ENCODE results near the gene GTPBP10.

The GTPBP10 gene

DNA sequence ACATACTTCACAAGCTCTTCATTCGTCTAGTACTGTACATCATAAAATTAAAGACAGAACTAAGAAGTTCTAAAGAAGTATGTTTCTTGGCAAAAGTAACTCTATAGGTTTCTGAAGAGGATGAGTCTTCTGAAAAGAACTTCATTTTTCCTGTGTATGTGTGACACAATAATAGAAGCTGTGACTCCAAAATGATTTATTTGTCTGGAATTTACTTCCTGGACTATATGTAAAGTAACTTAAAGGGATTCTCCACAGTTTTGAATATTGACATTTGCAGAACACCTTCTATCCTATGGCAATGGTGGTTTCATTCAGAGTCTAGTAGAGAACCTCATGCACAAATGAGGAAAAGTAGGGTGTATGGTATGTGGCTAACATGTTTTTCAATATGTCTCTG, 36.9 kb downstream of the GTPBP10 start:
- no peak for DNase-seq (ENCODE audit: low read depth in 2 of 2)

DNA sequence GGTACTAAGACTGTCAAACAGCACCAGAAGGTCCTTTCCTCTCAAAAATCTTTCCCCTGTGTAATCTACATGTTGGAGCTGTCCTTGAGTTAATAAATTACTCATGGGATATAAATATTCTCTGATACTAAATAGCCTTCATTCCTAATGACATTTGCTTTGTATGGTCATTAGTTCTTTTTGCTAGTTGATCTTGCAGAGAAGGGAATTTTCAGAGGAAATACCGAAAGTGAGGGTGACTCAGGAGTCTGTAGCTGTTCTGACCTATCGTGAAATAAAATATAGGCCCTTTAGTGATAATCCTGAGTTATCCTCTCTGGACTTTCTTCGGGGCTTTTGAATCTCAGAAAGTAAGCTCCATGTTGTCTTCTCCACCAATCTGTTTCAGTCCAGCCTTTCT, 37.3 kb downstream of the GTPBP10 start:
- no peak for DNase-seq (ENCODE audit: low read depth in 2 of 2)

DNA sequence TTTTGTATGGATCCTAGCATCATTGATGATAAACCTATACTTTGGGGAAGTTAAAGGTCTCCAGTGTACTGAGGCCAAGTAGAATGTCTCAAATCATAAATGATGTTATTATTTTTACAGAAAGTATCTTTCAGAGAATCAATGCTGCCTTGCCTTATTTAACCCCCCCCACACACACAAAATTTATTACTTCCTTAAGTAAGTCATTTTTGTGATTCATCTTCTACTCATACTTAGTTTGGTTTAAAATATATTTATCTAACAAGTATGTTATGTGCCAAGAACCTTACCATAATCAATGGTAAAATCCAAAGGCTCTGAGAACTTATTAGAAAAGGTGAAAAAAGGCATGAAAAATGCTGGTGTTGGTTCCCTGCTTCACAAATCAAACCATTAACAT, 37.9 kb downstream of the GTPBP10 start:
- DNase-seq (ENCODE audit: low read depth in 2 of 2): no peak

DNA sequence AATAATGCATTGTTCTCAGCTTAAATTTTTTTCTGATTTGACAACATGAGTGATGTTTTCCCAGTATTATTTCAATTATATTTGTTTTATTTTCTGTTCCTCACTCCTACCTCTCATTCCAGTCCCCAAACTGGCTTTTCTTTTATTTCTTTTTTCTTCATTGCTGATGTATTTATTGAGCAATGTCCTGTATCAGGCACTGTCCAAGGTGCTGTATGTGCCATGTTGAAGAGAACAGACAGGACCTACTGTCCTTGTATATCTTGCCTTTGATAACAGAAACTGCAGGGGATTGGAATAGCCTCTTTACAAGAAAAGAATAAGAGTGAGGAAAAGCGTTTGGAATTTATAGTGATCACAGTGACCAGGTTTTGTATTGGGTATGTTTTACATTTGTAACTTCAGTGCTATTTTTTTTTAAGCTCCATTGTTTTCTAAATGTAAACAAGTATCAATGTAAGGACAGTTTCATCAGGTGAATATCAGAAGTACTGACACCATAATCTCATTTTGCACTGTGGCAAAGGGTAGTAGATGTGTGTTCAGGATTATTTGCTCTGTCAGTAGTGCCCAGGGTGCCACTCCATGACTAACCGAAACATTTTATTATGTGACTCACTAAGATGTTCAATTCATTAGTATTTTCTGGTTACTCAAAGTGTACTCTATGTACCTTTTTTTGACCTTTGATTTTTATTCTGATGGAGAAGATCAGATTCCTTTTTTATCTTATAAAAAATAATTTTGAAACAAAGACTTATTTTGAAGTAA, 41.1 kb downstream of the GTPBP10 start:
- no peak for DNase-seq (ENCODE audit: low read depth in 2 of 2)

DNA sequence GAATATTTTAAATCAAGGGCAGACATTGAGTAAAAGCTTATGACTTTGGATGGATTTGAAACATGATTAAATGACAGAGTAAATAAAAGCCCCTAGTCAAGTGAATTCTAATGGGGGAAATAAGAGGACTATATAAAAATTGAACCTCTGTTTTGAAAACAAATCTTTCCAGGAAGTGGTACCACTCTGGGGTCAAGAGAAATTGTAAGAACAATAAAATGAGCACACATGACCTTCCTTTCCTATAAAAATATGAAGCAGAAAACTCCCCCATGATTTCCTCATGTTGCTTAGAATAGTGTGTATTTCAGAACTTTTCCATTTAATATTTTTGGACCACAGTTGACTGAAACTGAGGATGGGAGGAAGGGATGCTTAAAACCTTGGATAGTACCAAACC, 44.4 kb downstream of the GTPBP10 start:
- DNase-seq (ENCODE audit: low read depth in 2 of 2): no peak

DNA sequence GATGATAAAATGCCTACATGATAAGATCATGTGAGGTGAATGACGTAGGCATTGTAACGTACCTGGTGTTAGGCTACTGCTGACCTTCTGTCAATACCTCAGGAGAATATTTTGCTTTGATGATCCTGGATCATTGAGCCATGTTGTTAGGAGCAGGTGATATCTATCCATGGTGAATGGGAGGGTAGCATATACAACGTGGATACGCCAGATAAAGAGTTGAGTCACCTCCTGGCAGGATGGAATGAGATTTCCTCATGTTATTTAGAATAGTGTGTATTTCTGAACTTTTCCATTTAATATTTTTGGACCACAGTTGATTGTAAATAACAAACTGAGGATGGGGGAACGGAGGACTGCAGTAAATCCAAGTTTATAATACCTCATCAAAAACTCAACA, 45.0 kb downstream of the GTPBP10 start:
- no peak for DNase-seq (ENCODE audit: low read depth in 2 of 2)

DNA sequence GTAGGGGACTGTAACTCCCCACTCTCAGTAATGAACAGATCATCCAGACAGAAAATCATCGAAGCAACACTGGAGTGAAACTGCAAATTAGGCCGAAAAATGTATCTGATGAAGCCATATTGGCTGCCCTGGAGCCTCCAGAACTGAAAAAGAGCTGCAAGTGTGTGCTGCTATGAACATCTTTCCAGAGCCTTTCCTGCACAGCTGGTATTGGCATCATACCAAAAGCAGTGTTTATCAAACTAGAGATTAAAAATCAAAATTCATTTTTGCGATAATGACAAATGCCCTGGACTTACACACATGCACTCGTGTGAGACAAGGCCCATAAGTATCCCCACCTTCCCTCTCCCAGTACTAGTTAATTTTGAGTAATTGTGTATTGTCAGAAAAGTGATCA, 49.9 kb downstream of the GTPBP10 start:
- no peak for DNase-seq (ENCODE audit: low read depth in 2 of 2)

DNA sequence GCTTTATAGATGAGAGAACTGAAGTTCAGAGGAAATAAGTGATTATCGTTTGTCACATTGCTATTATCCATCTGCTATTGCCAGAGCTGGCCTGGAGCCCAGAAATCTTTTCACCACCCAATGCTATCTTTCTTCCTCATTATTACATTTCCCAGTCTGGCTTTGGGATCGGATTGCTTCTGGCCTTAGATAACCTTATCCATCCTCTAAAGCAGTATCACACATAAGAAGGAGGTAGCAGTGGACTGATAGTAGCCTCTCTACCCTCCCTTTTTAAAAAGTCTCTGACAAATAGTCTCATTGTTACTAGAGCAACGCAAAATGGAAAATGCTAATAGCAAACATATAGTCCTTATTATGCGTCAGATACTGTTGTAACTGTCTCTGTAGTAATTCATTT, 55.5 kb downstream of the GTPBP10 start:
- DNase-seq (ENCODE audit: low read depth in 2 of 2): no peak

DNA sequence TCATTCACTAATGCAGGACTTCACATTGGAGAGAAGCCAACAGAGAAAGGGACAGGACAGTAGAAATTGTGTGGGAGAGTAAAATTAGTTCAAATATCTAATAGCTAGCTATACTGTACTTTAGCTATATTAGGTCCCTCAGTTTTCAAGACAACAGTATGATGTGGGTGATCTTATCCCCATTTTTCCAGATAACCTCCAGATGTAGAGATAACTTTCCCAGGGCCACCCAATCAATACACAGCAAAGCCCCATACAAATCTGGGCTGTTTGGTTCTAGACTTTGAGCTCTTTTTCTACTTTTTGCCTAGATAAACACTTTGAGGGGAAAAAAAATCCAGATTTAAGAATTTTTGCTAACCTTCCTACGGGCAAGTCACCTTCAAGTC, 56.3 kb downstream of the GTPBP10 start:
- no peak for DNase-seq (ENCODE audit: low read depth in 2 of 2)

DNA sequence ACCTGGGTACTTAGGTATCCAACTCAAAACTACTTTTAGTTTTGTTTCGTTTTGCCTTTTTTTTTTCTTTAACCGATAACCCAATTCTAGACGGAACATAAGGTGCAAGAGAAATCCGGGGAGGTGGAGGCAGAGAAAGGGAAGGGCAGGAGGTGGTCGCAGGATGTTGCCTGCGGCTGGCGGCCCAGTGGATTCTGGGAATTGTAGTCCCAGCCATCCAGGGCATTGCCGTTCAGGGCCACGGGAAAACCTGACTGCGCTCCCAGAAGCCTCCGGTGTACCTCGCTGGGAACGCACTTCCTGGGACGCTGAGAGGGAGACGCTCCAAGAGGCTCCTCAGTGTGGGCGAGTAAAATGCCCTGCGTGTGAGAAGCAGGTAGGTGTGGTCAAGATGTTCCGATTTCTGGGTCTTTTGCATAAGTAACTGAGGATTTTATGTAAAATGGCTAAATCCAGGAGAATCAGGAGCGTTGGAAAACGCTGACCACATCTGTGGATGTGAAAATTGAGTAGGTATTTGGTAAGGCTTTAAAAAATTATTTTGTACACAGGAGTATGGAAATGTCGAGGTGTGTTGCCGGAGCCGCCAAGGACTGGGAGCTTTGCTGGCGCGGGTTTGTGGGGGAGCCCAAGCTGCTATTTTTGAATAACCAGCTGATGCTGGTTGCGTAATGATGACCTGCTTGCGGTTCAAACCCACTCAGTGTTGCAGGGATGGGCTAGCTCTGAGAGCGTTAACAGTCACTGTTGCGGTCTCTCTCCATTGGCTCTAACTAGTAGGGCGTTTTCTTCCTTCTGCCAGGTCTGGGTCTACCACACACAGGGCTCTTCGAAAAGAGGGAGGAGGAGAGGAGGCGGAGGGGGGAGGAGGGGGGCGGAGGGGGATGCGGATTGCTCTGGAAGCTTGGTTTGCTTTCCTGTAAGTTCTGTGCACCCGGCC, 56.9 kb downstream of the GTPBP10 start, which contains the start of gene CLDN12:
CLDN12 (plus strand) TSS at position 288 of the 940 bp plus-strand sequence. CDS start 9,216 bp downstream, outside the sequence.
- peak; percentile 62 to 64 for DNase-seq (ENCODE audit: low read depth in 2 of 2)

DNA sequence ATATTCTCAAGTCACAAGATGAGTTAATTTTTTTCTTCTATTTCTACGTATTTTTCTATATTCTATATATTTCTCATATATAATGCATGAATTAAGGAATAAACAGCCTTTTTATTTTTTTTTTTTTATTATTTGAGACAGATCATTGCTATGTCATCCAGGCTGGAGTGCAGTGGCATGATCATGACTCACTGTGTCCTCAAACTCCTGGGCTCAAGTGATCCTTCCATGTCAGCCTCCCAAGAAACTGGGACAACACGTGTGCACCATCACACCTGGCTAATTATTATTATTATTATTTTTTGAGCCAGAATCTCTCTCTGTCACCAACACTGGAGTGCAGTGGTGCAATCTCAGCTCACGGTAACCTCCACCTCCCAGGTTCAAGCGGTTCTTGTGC, 58.3 kb downstream of the GTPBP10 start:
- DNase-seq (ENCODE audit: low read depth in 2 of 2): no peak

DNA sequence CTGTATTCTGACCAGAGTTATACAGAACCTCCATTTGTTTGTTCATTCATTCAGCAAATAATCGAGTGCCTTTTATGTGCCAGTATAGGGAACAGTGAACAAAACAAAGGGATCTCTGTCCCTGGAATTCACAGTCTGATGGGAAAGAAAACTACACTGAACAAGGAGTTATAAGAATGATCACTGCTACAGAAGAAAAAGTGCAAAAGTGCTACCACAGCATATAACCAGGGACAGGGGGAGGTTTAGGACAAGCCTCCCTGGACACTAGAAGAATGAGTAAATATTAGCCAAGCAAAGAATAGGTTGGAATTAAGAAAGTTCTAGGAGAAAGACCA, 60.9 kb downstream of the GTPBP10 start:
- DNase-seq (ENCODE audit: low read depth in 2 of 2): no peak

DNA sequence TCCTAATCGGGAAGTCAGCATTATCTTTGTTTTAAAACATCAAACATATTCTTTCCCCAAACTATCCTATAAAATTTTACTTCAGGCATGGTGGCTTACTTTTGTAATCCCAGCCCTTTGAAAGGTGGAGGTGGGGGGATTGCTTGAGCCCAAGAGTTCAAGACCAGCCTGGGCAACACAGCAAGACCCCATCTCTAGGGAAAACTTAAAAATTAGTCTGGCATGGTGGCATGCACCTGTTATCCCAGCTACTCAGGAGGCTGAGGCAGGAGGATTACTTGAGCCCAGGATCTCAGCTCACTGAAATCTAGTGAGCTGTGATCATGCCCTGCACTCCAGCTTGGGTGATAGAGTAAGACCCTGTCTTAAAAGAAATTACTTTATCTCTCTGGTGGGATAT, 61.6 kb downstream of the GTPBP10 start:
- DNase-seq (ENCODE audit: low read depth in 2 of 2): no peak

DNA sequence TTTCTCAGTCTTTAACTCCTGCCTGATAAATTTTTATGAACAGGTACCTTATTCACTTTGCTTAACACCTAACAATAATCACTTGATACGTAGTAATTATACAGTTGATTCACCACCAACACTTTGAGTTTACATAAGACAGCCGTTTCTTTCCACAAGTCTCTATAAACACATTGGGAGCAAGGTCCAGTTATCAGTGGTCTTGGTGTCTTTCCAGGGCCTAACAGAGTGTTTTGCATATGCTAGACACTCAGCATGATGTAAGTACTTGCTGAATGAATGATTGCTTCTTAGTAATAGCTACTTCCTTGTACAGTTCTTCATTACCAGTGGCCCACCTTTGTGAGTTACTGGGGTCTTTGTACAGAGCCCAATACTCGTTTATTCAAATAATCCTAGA, 63.2 kb downstream of the GTPBP10 start:
- no peak for DNase-seq (ENCODE audit: low read depth in 2 of 2)

DNA sequence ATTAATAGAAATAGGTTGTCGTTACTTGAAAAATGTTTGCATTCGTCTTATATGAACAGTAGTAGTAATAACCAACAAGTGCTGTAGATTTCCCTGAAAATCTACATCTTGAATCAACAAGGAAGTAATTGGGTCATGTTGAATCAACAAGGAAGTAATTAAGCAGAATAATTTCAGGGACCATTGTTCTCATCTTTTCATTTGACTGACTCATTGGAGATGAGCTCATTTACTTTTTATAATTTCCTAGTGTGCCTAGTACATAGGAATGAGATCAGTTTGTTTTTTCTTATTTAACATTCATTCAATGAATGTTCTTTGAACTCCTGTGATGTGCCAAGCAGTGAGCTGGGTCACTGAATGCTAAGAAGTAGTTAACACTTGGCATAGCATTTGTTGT, 65.0 kb downstream of the GTPBP10 start:
- no peak for DNase-seq (ENCODE audit: low read depth in 2 of 2)

DNA sequence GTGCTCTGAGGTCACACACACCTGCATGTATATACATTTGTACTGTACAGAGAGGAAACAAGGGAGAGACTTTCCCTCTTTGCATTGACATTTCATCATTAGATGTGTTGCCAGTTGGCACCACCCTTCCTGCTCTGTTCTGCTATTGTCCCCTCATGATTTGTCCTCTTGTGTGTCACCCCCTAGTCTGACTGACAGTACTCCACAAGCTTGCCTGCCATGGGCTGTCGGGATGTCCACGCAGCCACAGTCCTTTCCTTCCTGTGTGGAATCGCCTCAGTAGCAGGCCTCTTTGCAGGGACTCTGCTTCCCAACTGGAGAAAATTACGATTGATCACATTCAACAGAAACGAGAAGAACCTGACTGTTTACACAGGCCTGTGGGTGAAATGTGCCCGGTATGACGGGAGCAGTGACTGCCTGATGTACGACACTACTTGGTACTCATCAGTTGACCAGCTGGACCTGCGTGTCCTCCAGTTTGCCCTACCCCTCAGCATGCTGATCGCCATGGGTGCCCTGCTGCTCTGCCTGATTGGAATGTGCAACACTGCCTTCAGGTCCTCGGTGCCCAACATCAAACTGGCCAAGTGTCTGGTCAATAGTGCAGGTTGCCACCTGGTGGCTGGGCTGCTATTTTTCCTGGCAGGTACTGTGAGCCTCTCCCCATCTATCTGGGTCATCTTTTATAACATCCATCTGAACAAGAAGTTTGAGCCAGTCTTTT, 66.1 kb downstream of the GTPBP10 start:
- no peak for DNase-seq (ENCODE audit: low read depth in 2 of 2)

DNA sequence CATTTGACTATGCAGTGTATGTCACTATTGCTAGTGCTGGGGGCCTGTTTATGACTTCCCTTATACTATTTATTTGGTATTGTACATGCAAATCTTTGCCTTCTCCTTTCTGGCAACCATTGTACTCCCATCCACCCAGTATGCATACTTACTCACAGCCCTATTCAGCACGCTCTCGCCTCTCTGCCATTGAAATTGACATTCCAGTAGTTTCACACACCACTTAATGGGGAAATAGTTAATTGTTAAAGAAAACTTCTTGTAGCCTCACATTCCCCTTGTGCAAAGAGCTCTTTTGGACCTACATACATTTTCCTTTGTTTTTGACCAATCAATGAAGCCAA, 66.6 kb downstream of the GTPBP10 start:
- DNase-seq (ENCODE audit: low read depth in 2 of 2): no peak

DNA sequence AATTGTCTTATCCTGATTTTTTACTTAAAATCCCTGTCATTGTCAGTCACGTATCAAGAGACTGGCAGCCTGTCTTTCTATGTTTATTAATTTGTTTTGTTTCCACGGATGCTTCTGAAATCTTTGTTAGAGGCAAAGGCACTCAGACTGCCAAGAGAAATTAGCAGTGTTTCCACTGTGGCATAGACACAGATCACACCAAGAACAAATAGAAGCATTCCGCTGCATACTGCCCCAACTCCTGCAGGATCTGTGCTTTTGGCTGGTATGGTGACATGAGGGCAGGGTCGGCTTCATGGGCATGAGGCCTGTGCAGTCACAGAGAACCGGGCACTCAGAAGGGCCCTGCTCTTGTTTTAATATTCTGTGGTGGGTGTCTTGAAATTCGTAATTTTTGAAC, 75.1 kb downstream of the GTPBP10 start:
- DNase-seq (ENCODE audit: low read depth in 2 of 2): no peak

DNA sequence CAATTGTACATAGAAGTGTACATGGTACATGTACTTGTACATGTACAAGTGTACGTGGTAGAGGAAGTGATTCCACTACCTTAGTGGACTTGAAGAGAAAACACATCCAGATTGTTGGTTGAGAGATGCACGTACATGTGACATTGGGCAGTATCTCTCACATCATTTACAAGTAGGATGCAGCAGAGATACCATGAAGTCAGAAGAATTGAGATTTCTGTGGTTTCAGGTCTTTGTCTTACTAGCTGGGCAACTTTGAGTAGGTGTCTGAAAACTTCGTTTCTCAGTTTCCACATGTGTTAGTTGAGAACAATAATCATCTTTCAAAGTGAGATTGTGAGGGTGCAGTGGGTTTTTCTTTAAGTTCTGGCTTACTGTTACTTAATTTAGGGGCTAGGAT, 78.2 kb downstream of the GTPBP10 start:
- DNase-seq (ENCODE audit: low read depth in 2 of 2): no peak

DNA sequence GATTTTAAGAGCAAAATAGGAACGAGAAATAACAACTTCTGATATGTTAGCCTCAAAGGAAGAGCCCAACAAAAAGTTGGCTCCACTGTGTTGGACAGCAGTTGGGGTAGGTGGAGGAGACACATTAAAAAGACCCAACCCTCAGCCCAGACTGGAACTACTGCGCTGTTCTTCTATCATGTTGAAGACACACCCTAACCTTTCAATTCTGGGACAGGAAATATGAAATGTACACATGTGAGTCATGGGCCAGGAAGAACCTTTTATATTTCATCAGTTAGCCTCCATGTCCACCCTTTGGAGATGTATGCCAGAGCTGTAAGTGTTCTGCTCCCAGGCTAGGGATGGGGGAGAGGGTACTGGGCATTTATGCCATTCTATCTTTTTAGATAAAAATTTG, 78.9 kb downstream of the GTPBP10 start:
- DNase-seq (ENCODE audit: low read depth in 2 of 2): no peak

DNA sequence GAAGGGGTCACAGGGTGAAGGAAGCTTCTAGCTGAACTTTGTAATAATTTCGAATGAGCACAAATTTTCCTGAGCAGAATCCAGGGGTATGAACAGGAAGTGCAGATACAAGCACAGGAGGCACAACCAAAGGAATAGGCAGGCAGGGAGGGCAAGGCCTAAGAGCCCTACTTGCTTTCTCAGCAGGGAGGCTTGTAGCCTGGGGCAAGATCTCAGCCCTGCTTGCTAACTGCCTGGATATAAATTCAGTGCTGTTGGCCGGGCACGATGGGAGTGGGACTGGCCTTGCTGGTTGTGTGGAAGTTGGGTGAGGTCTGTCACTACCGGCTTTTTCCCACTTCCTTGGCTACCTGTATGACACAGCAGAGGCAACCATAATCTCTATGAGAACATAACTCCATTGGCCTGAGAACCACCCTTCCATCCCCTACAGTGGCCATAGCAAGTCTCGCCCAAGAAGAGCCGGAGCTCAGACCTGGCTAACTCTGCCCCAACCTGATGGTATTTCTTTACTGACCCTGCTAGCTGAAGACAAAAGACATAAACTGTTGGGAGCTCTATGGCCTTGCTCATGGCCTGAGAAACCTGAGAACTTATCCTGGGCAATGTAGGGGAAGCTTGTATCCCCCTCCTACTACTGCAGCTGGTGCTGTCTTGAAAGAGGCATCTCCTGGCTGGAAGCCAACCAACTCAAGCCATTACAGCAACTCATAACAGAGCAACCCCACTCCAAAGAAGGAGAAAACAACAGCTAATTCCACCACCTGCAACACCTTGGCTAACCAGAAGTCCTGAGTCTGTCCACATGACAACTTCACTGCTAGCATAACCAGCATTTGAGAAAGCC, 84.3 kb downstream of the GTPBP10 start:
- DNase-seq (ENCODE audit: low read depth in 2 of 2): no peak

DNA sequence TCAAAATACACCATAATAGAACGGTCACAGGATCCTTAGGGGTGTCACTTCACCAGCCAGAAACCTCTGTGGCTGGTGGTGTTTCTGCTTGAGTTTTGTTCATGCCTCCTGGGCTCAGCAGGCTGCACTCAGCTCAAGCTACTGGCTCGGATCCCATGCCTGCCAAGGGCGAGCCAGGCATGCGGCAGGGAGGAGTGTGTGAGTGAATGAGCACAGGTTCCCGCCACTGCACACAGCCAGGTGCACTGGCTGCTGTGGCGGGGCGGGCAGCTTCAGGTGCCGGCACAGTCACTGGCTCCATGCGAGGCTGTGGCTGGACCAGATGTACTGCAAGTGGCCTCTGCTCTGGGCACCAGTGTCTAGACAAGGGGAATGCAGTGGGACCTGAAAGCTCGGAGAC, 86.2 kb downstream of the GTPBP10 start:
- DNase-seq (ENCODE audit: low read depth in 2 of 2): no peak

Data from stimulated activated CD8-positive, alpha-beta memory T cell treated with anti-CD3 and anti-CD28 coated beads, Interleukin-7, amount 100 ng/mL, for 4 hours (primary cell).